T-helper 22 cell (primary cell): ENCODE measurements around the gene NUCB2.
"Not testable (repeated sequence)": the region's sequence is repeated elsewhere in the genome, so short reads cannot be mapped to it uniquely, and the experiment has no call there.

Experiments used
- DNase-seq: peaks from one replicate; pipeline ENCODE4 v3.0.0-alpha.2; 2020; ENCODE audit warnings: low read depth

The NUCB2 gene

GRCh38 chr11:17276236-17277023, at the start of gene NUCB2:
Gene NUCB2, plus strand, starts transcription at chr11:17276739. Its CDS starts 18,585 bp downstream, at chr11:17295324.
- DNase-seq, result peak; percentile 90

- DNase-seq, result not testable (repeated sequence)
Measured at GRCh38 chr11:17228186-17228925, 48.2 kb upstream of the NUCB2 start.

GRCh38 chr11:17229481-17230152, 46.9 kb upstream of the NUCB2 start:
- no peak for DNase-seq

GRCh38 chr11:17230867-17231851, 45.4 kb upstream of the NUCB2 start:
- DNase-seq, result no peak

- no peak for DNase-seq
Measured at GRCh38 chr11:17233101-17233500, 43.4 kb upstream of the NUCB2 start.

- DNase-seq, result no peak
Measured at GRCh38 chr11:17238377-17238776, 38.2 kb upstream of the NUCB2 start.

- not testable (repeated sequence) for DNase-seq
Measured at GRCh38 chr11:17239927-17240326, 36.6 kb upstream of the NUCB2 start.

- DNase-seq, result no peak
Measured at GRCh38 chr11:17240780-17241179, 35.8 kb upstream of the NUCB2 start.

- DNase-seq, result not testable (repeated sequence)
Measured at GRCh38 chr11:17242954-17243353, 33.6 kb upstream of the NUCB2 start.

- no peak for DNase-seq
Measured at GRCh38 chr11:17244046-17244445, 32.5 kb upstream of the NUCB2 start.

- no peak for DNase-seq
Measured at GRCh38 chr11:17250561-17251350, 25.8 kb upstream of the NUCB2 start.

- DNase-seq, result no peak
Measured at GRCh38 chr11:17252704-17253103, 23.8 kb upstream of the NUCB2 start.

- DNase-seq, result no peak
Measured at GRCh38 chr11:17256512-17256911, 20.0 kb upstream of the NUCB2 start.

GRCh38 chr11:17257196-17257595, 19.3 kb upstream of the NUCB2 start:
- no peak for DNase-seq

GRCh38 chr11:17258670-17259069, 17.9 kb upstream of the NUCB2 start:
- no peak for DNase-seq

GRCh38 chr11:17259519-17259918, 17.0 kb upstream of the NUCB2 start:
- DNase-seq, result no peak

GRCh38 chr11:17260020-17260419, 16.5 kb upstream of the NUCB2 start:
- no peak for DNase-seq

GRCh38 chr11:17263769-17264168, 12.8 kb upstream of the NUCB2 start:
- no peak for DNase-seq

- DNase-seq, result no peak
Measured at GRCh38 chr11:17266781-17267180, 9.8 kb upstream of the NUCB2 start.

- DNase-seq, result no peak
Measured at GRCh38 chr11:17267576-17267975, 9.0 kb upstream of the NUCB2 start.

GRCh38 chr11:17268500-17268899, 8.0 kb upstream of the NUCB2 start:
- not testable (repeated sequence) for DNase-seq
